Spleen (tissue), 11 donors: ENCODE results near the gene PPP1R12B. TPM values are rescaled to one million over a fixed set of nuclear protein-coding genes. Genes with fewer than 3 reads are reported as not detected.
"Not testable (repeated sequence)": the region's sequence is repeated elsewhere in the genome, so short reads cannot be mapped to it uniquely, and the experiment has no call there.

Experiments
- DNase-seq: peaks from one replicate; pipeline ENCODE4 v3.0.0-alpha.2; 2020
- H3K27ac ChIP-seq, 8 donors: fragments of 200-600 bp; sonication (generic) in 7 of 8; 1 replicate in 4 of 8; 2 replicates in 4 of 8; pipeline versions ENCODE4 v1.5.0 to v1.8.0; 2016 to 2021; ENCODE audit warnings: inconsistent platforms in 4 of 8, mild to moderate bottlenecking in 4 of 8, moderate library complexity in 1 of 8
- H3K27me3 ChIP-seq, 7 donors: fragments of 200-600 bp; sonication (generic) in 6 of 7; replicated peaks in 1 of 7; 1 replicate in 4 of 7; 2 replicates in 3 of 7; pipeline versions ENCODE4 v1.5.0 to v1.8.0; 2016 to 2021; ENCODE audit warnings: inconsistent platforms in 3 of 7, mild to moderate bottlenecking in 1 of 7
- H3K36me3 ChIP-seq, 6 donors: fragments of 200-600 bp; sonication (generic) in 5 of 6; 1 replicate in 4 of 6; 2 replicates in 2 of 6; pipeline versions ENCODE4 v1.5.0 to v1.8.0; 2016 to 2021; ENCODE audit warnings: inconsistent platforms in 2 of 6
- H3K4me1 ChIP-seq, 6 donors: fragments of 200-600 bp; sonication (generic) in 5 of 6; 1 replicate in 3 of 6; 2 replicates in 3 of 6; pipeline versions ENCODE4 v1.5.0 to v1.8.0; 2016 to 2021; ENCODE audit warnings: inconsistent platforms in 3 of 6
- H3K4me3 ChIP-seq, 8 donors: fragments of 200-600 bp; sonication (generic) in 7 of 8; 1 replicate in 4 of 8; 2 replicates in 4 of 8; pipeline versions ENCODE4 v1.5.0 to v1.8.0; 2016 to 2021; ENCODE audit warnings: inconsistent platforms in 4 of 8, mild to moderate bottlenecking in 4 of 8, moderate library complexity in 2 of 8
- H3K9me3 ChIP-seq, 8 donors: fragments of 200-600 bp; sonication (generic) in 7 of 8; 1 replicate in 4 of 8; 2 replicates in 4 of 8; pipeline versions ENCODE4 v1.5.0 to v1.8.0; 2016 to 2021; ENCODE audit warnings: inconsistent platforms in 4 of 8
- POLR2A ChIP-seq, 3 donors: fragments of 450-650 bp; IDR thresholded peaks; one replicate each; pipeline ENCODE4 v1.5.1; 2017; ENCODE audit warnings: antibody characterized with exemption in 3 of 3, mild to moderate bottlenecking in 1 of 3
- POLR2AphosphoS5 ChIP-seq, 3 donors: sonication (generic); formaldehyde crosslinking; IDR thresholded peaks; one replicate each; pipeline ENCODE4 v1.5.1; 2017; ENCODE audit warnings: antibody characterized with exemption in 3 of 3
- WGBS, 5 donors: extraction: QIAGEN DNeasy Blood & Tissue Kit in 3 of 5; methylation state at CpG; one replicate each; pipeline versions ENCODE4 v1.1.5 to v1.1.7; 2013 to 2018; 5-methylcytosine and 5-hydroxymethylcytosine counted together
- intact Hi-C: fragments of 100-400 bp; cut with DNase I; formaldehyde crosslinking; loops from one replicate; pipeline ENCODE4 v1.15.0; 2023; ENCODE audit warnings: low total_unique reads
- polyA plus RNA-seq, 3 donors: library from polyadenylated mRNA; stranded (reverse); fragments of 200-250 nt; gene quantifications; one replicate each; pipeline ENCODE4 v1.2.1, GENCODE V29; 2013
- total RNA-seq, 7 donors: library from RNA; depleted of rRNA in 3 of 7; stranded (reverse); fragments of >200 nt in 3 of 7; fragmentation: NEBNext Ultra II Directional in 4 of 7; extraction: Animal tissue kit (Norgen Biotek cat#: 25700) in 4 of 7; gene quantifications; one replicate each; pipeline versions ENCODE4 v1.1.0 to v1.2.1, GENCODE V29; 2016 to 2021
- TF ChIP-seq, protein P1 (sequence below), 11 experiments: fragments of 200-600 bp in 7 of 11; fragments of 450-650 bp in 4 of 11; sonication (generic) in 4 of 11; IDR thresholded peaks in 8 of 11; conservative IDR thresholded peaks in 3 of 11; 1 replicate in 7 of 11; 2 replicates in 4 of 11; pipeline versions ENCODE4 v1.4.0 to v1.8.0; 2016 to 2021; ENCODE audit warnings: antibody characterized with exemption in 11 of 11, inconsistent platforms in 4 of 11, mild to moderate bottlenecking in 1 of 11
- donor health status: healthy with polysubstance abuse.
- donor health status: DM: no; HTN: no; CAD: no; lungs with moderate emphysema.
- donor health status: DM: no; HTN: no; CAD: no.
- donor health status: Bipolar disorder and iron deficiency.
- donor health status: healthy.
- donor health status: DM: no; HTN: no; CAD: no.
- donor health status: DM: yes; HTN: yes; CAD: no.

Gene PPP1R12B
- total and polyA plus RNA-seq, 10 donors: 2.4 to 124 (median 73.7) TPM

DNA sequence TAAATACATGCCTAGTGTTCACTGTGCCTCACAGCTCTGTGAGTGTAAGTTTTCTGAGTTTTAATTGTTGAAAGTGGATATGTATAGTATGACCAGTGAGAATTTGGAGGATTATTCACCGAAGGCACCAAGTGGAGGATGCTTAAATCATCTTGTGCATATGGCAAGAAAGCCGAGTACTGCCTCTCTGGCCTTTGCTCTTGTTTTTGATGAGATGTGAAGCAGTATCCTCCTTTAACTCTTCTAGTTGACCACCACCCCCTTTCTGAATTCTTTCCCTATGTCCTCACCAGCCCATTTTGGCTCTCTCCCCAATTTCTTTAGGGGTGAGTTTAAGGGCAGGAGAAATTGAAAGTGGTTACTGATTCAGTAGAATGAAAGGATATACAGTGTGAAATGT, 231.3 kb downstream of the PPP1R12B start:
- no peak overlapping the region for H3K4me3 ChIP-seq
- H3K9me3 ChIP-seq: no peaks in the 10 kb centered on the region
- WGBS, 5 donors: 79 to 92% (median 84%) methylated on average over 2 of the region's 2 CpGs
- peak overlapping the region in 3 of 8 donors; percentile 29 to 39 (median 32) for H3K27ac ChIP-seq
- intact Hi-C loops: no loop called here
- no peak for DNase-seq
- H3K36me3 ChIP-seq: peaks cover 0 to 89% (median 27%) of the 10 kb centered on the region in 6 donors
- H3K4me1 ChIP-seq: peaks cover 0 to 38% (median 0%) of the 10 kb centered on the region in 6 donors
- H3K27me3 ChIP-seq: no peaks in the 10 kb centered on the region
- TF ChIP-seq, protein P1, sequence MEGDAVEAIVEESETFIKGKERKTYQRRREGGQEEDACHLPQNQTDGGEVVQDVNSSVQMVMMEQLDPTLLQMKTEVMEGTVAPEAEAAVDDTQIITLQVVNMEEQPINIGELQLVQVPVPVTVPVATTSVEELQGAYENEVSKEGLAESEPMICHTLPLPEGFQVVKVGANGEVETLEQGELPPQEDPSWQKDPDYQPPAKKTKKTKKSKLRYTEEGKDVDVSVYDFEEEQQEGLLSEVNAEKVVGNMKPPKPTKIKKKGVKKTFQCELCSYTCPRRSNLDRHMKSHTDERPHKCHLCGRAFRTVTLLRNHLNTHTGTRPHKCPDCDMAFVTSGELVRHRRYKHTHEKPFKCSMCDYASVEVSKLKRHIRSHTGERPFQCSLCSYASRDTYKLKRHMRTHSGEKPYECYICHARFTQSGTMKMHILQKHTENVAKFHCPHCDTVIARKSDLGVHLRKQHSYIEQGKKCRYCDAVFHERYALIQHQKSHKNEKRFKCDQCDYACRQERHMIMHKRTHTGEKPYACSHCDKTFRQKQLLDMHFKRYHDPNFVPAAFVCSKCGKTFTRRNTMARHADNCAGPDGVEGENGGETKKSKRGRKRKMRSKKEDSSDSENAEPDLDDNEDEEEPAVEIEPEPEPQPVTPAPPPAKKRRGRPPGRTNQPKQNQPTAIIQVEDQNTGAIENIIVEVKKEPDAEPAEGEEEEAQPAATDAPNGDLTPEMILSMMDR (IDR thresholded peaks at IDR 0.05 in 8 of 11, conservative IDR thresholded peaks at IDR 0.05 in 3 of 11): no peak
- TF ChIP-seq POLR2AphosphoS5 (IDR thresholded peaks at IDR 0.05) (no peak), POLR2A (IDR thresholded peaks at IDR 0.05) (no peak)

DNA sequence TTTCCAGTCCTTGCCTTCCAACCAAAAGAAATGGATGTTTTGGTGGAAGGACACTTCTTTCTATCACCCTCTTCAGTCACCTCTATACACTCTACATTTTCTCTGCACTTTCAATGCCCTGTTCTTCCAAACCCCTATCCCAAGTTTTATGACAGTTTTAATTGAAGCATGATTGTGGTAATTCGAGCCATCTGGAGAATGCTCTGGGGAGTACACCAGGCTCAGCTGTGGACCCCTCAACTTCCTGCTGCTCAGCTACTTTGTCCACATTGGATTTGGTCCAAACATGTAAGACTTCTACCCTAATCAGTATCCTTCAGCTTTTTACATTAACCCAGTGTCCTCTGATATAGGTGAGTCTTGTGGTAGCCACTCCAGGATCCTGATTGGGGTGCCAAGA, 232.1 kb downstream of the PPP1R12B start:
- Histone ChIP-seq H3K27me3 (no peaks in the 10 kb centered on the region), H3K9me3 (no peaks in the 10 kb centered on the region), H3K27ac (peak overlapping the region in 3 of 8 donors; percentile 11 to 39 (median 29)), H3K36me3 (peaks cover 0 to 86% (median 24%) of the 10 kb centered on the region in 6 donors), H3K4me3 (no peak overlapping the region), H3K4me1 (peaks cover 0 to 38% (median 0%) of the 10 kb centered on the region in 6 donors)
- DNase-seq: no peak
- TF ChIP-seq POLR2AphosphoS5 (IDR thresholded peaks at IDR 0.05) (no peak), POLR2A (IDR thresholded peaks at IDR 0.05) (no peak)
- TF ChIP-seq, protein P1 (IDR thresholded peaks at IDR 0.05 in 8 of 11, conservative IDR thresholded peaks at IDR 0.05 in 3 of 11): no peak
- intact Hi-C loops: no loop called here
- 52 to 79% (median 54%) methylated on average over 1 of the region's 1 CpG for WGBS, 5 donors

DNA sequence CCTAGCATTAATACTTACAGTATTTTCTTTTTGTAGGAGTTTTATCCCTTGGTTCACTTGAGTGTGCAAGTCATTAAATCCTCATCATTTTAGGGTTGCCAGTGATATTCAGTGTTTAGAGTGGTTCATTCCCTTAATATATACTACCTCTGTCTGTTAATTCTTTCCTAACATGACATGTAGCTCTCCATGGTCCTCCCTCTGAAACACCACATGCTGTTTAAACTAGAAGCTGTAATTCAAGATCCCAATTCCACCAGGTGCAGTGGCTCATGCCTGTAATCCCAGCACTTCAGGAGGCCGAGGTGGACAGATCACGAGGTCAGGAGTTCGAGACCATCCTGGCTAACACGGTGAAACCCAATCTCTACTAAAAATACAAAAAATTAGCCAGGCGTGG, 233.9 kb downstream of the PPP1R12B start:
- DNase-seq, H3K4me3 ChIP-seq, H3K27ac ChIP-seq, H3K9me3 ChIP-seq, intact Hi-C loops, H3K27me3 ChIP-seq: not testable (repeated sequence)
- Histone ChIP-seq H3K4me1 (peaks cover 0 to 39% (median 12%) of the 10 kb centered on the region in 6 donors), H3K36me3 (peaks cover 0 to 86% (median 23%) of the 10 kb centered on the region in 6 donors)
- 93 to 97% (median 95%) methylated on average over 4 to 5 of the region's 5 CpGs for WGBS, 5 donors

DNA sequence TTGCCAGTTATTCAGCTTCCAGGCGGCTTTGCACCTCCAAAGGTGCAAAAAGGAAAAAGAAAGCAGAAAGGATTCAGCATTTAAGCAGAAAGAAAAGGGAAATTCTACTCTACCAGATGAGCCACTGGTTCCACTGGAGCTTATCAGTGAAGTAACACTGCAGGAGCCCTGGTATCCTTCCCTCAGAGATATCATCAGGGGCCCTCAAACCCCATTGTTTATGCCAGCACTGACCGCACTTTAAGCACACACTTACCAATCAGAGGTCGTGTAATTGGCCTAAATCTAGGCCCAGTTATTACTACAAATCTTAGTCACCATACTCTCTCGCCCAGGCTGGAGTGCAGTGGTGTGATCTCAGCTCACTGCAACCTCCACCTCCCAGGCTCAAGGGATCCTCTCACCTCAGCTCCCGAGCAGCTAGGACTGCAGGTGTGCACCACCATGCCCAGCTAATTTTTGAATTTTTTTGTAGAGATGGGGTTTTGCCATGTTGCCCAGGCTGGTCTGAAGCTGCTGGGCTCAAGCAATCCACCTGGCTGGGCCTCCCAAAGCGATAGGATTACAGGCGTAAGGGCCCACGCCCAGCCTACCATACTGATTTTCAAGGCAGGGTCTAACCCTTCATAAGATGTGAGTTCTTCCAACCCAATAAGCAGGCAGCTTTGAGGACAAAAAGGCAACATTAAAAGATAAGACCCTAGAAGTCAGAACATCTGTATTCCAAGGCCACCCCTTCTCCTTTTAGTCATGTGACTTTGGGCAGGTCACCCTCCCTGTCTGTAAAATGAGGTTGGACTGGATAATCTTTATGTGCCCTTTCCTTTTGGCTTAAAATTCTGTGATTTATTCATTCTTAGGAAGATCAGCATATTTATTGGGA, 236.4 kb downstream of the PPP1R12B start:
- peaks cover 0 to 76% (median 23%) of the 10 kb centered on the region in 6 donors for H3K36me3 ChIP-seq
- no peak for TF ChIP-seq POLR2AphosphoS5 (IDR thresholded peaks at IDR 0.05)
- no peak for TF ChIP-seq POLR2A (IDR thresholded peaks at IDR 0.05)
- TF ChIP-seq, protein P1 (IDR thresholded peaks at IDR 0.05 in 8 of 11, conservative IDR thresholded peaks at IDR 0.05 in 3 of 11): no peak
- no peak for DNase-seq
- WGBS, 5 donors: 89 to 96% (median 92%) methylated on average over 6 to 8 of the region's 8 CpGs
- peak overlapping the region in 1 of 8 donors; percentile 23 for H3K27ac ChIP-seq
- no peaks in the 10 kb centered on the region for H3K9me3 ChIP-seq
- no peaks in the 10 kb centered on the region for H3K27me3 ChIP-seq
- no peak overlapping the region for H3K4me3 ChIP-seq
- intact Hi-C loops: no loop called here
- H3K4me1 ChIP-seq: peaks cover 0 to 41% (median 14%) of the 10 kb centered on the region in 6 donors
